ENCODE data around the gene TMED10. TPM values are rescaled to one million over a fixed set of nuclear protein-coding genes. Genes with fewer than 3 reads are reported as not detected.

Gene TMED10
- total RNA-seq, 1 donor from 2014 or later: 361 TPM

GRCh38 chr14:75140620-75141019 is 35.8 kb downstream of the TMED10 start:
- DNase-seq (ENCODE audit: low spot score): no peak
- peaks cover 38% of the 10 kb centered on the region for H3K4me1 Mint-ChIP-seq (ENCODE audit: low read depth)
- TF ChIP-seq CTCF (IDR thresholded peaks at IDR 0.05): no peak
- H3K9me3 Mint-ChIP-seq (ENCODE audit: low read depth): no peaks in the 10 kb centered on the region
- H3K27ac Mint-ChIP-seq (ENCODE audit: unreplicated experiment): no peak overlapping the region
- no peaks in the 10 kb centered on the region for H3K27me3 Mint-ChIP-seq (ENCODE audit: low read depth)
- peaks cover 4% of the 10 kb centered on the region for H3K36me3 Mint-ChIP-seq (ENCODE audit: low read depth)
- H3K4me3 Mint-ChIP-seq (ENCODE audit: unreplicated experiment): no peak overlapping the region

- H3K27ac Mint-ChIP-seq (ENCODE audit: unreplicated experiment): peak overlapping the region; percentile 65
- peaks cover 30% of the 10 kb centered on the region for H3K4me1 Mint-ChIP-seq (ENCODE audit: low read depth)
- no peak for TF ChIP-seq CTCF (IDR thresholded peaks at IDR 0.05)
- no peak for DNase-seq (ENCODE audit: low spot score)
- peaks cover 11% of the 10 kb centered on the region for H3K36me3 Mint-ChIP-seq (ENCODE audit: low read depth)
- no peaks in the 10 kb centered on the region for H3K9me3 Mint-ChIP-seq (ENCODE audit: low read depth)
- H3K27me3 Mint-ChIP-seq (ENCODE audit: low read depth): no peaks in the 10 kb centered on the region
- H3K4me3 Mint-ChIP-seq (ENCODE audit: unreplicated experiment): no peak overlapping the region
Measured at GRCh38 chr14:75139185-75139584, 37.2 kb downstream of the TMED10 start.

- DNase-seq (ENCODE audit: low spot score): no peak
Measured at GRCh38 chr14:75138492-75138891, 37.9 kb downstream of the TMED10 start.

GRCh38 chr14:75134644-75135043 is 41.8 kb downstream of the TMED10 start:
- no peak overlapping the region for H3K4me3 Mint-ChIP-seq (ENCODE audit: unreplicated experiment)
- no peak overlapping the region for H3K27ac Mint-ChIP-seq (ENCODE audit: unreplicated experiment)
- DNase-seq (ENCODE audit: low spot score): no peak
- peaks cover 23% of the 10 kb centered on the region for H3K36me3 Mint-ChIP-seq (ENCODE audit: low read depth)
- H3K27me3 Mint-ChIP-seq (ENCODE audit: low read depth): no peaks in the 10 kb centered on the region
- no peak for TF ChIP-seq CTCF (IDR thresholded peaks at IDR 0.05)
- H3K4me1 Mint-ChIP-seq (ENCODE audit: low read depth): peaks cover 25% of the 10 kb centered on the region
- H3K9me3 Mint-ChIP-seq (ENCODE audit: low read depth): no peaks in the 10 kb centered on the region

More at GRCh38 chr14:75138492-75138891, 37.9 kb downstream of the TMED10 start:
- H3K4me1 Mint-ChIP-seq (ENCODE audit: low read depth): peaks cover 26% of the 10 kb centered on the region
- H3K27me3 Mint-ChIP-seq (ENCODE audit: low read depth): no peaks in the 10 kb centered on the region
- H3K9me3 Mint-ChIP-seq (ENCODE audit: low read depth): no peaks in the 10 kb centered on the region
- H3K27ac Mint-ChIP-seq (ENCODE audit: unreplicated experiment): peak overlapping the region; percentile 65
- peaks cover 16% of the 10 kb centered on the region for H3K36me3 Mint-ChIP-seq (ENCODE audit: low read depth)
- H3K4me3 Mint-ChIP-seq (ENCODE audit: unreplicated experiment): no peak overlapping the region
- TF ChIP-seq CTCF (IDR thresholded peaks at IDR 0.05): no peak

GRCh38 chr14:75133597-75133996 is 42.8 kb downstream of the TMED10 start:
- no peak for TF ChIP-seq CTCF (IDR thresholded peaks at IDR 0.05)
- no peaks in the 10 kb centered on the region for H3K27me3 Mint-ChIP-seq (ENCODE audit: low read depth)
- H3K4me1 Mint-ChIP-seq (ENCODE audit: low read depth): peaks cover 16% of the 10 kb centered on the region
- no peak overlapping the region for H3K27ac Mint-ChIP-seq (ENCODE audit: unreplicated experiment)
- H3K4me3 Mint-ChIP-seq (ENCODE audit: unreplicated experiment): no peak overlapping the region
- H3K36me3 Mint-ChIP-seq (ENCODE audit: low read depth): peaks cover 23% of the 10 kb centered on the region
- no peak for DNase-seq (ENCODE audit: low spot score)
- no peaks in the 10 kb centered on the region for H3K9me3 Mint-ChIP-seq (ENCODE audit: low read depth)
